22Rv1 (cell line): ENCODE results near the gene ESPNL.
A peak's percentile ranks its signal among the peaks of the same experiment; 100 is the strongest.

Source experiments
- CTCF ChIP-seq: fragments of 450-650 bp; IDR thresholded peaks from 2 replicates; pipeline ENCODE4 v1.5.1; 2017; ENCODE audit warnings: mild to moderate bottlenecking
- ZFX ChIP-seq: fragments of 450-650 bp; IDR thresholded peaks from 2 replicates; pipeline ENCODE4 v1.6.1; 2017; ENCODE audit warnings: antibody characterized with exemption, borderline replicate concordance

DNA sequence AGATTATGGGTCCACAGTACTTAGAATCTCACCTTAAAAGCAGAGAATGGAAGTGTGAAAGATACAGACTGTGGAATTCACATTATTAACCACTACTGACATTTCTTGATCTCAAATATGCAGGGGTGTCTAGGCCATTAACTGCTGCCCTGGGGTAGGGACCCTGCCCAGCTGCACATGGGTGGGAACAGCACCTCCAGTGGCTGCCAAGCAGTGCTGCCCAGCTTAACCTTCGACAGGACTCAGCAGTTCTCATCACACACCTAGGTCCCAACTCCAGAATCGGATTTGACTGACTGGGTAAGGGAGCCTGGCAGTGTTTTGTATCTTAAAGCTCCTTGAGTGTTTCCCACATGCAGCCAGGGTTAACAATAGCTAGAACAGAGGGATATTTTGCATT lies 73.6 kb downstream of the ESPNL start:
- peak; percentile 44 for TF ChIP-seq CTCF
- TF ChIP-seq ZFX, result no peak
